ENCODE measurements around the gene PALLD. TPM values are rescaled to one million over a fixed set of nuclear protein-coding genes. Genes with fewer than 3 reads are reported as not detected.
A peak's percentile ranks its signal among the peaks of the same experiment; 100 is the strongest.

Gene PALLD
- total RNA-seq, 3 donors from 2014 or later, result 112 to 663 (median 150) TPM

- H3K4me1 ChIP-seq (ENCODE audit: low read depth), result peaks cover 19% of the 10 kb centered on the region
- no peak for TF ChIP-seq CTCF (IDR thresholded peaks at IDR 0.05)
- DNase-seq, result no peak
- ATAC-seq, result peak; percentile 62
- H3K36me3 ChIP-seq (ENCODE audit: low read depth), result no peaks in the 10 kb centered on the region
- intact Hi-C loops (cut with DNase I, micrococcal nuclease), result no loop called here
- H3K4me3 ChIP-seq, result no peak overlapping the region
- H3K9me3 ChIP-seq, result no peaks in the 10 kb centered on the region
Observed at GRCh38 chr4:168766604-168767316, 269.9 kb downstream of the PALLD start.

GRCh38 chr4:168769416-168769815, 272.6 kb downstream of the PALLD start:
- DNase-seq, result no peak
- intact Hi-C loops (cut with DNase I, micrococcal nuclease), result no loop called here
- no peak for ATAC-seq
- no peaks in the 10 kb centered on the region for H3K9me3 ChIP-seq
- TF ChIP-seq CTCF (IDR thresholded peaks at IDR 0.05), result no peak
- peaks cover 20% of the 10 kb centered on the region for H3K4me1 ChIP-seq (ENCODE audit: low read depth)
- H3K36me3 ChIP-seq (ENCODE audit: low read depth), result no peaks in the 10 kb centered on the region
- H3K4me3 ChIP-seq, result no peak overlapping the region

- DNase-seq, result no peak
- no peak for ATAC-seq
- H3K9me3 ChIP-seq, result no peaks in the 10 kb centered on the region
- H3K4me1 ChIP-seq (ENCODE audit: low read depth), result peaks cover 21% of the 10 kb centered on the region
- intact Hi-C loops (cut with DNase I, micrococcal nuclease), result no loop called here
- H3K4me3 ChIP-seq, result no peak overlapping the region
- H3K36me3 ChIP-seq (ENCODE audit: low read depth), result no peaks in the 10 kb centered on the region
- TF ChIP-seq CTCF (IDR thresholded peaks at IDR 0.05), result no peak
Observed at GRCh38 chr4:168769837-168770236, 273.0 kb downstream of the PALLD start.

- TF ChIP-seq CTCF (IDR thresholded peaks at IDR 0.05), result no peak
- no peaks in the 10 kb centered on the region for H3K36me3 ChIP-seq (ENCODE audit: low read depth)
- H3K4me1 ChIP-seq (ENCODE audit: low read depth), result peaks cover 12% of the 10 kb centered on the region
- peaks cover 7% of the 10 kb centered on the region for H3K9me3 ChIP-seq
- no peak overlapping the region for H3K4me3 ChIP-seq
- DNase-seq (no peak), ATAC-seq (no peak)
- intact Hi-C loops (cut with DNase I, micrococcal nuclease), result no loop called here
Observed at GRCh38 chr4:168771251-168771650, 274.4 kb downstream of the PALLD start.

GRCh38 chr4:168773388-168774195, 276.7 kb downstream of the PALLD start:
- H3K4me3 ChIP-seq, result no peak overlapping the region

More at GRCh38 chr4:168773388-168774195, 276.7 kb downstream of the PALLD start:
- DNase-seq, result peak; percentile 74 to 76 (median 74)
- ATAC-seq, result peak; percentile 86
- H3K4me1 ChIP-seq (ENCODE audit: low read depth), result peaks cover 2% of the 10 kb centered on the region
- no peaks in the 10 kb centered on the region for H3K36me3 ChIP-seq (ENCODE audit: low read depth)
- no peak for TF ChIP-seq CTCF (IDR thresholded peaks at IDR 0.05)
- peaks cover 7% of the 10 kb centered on the region for H3K9me3 ChIP-seq
- intact Hi-C loops (cut with DNase I, micrococcal nuclease), result no loop called here

Measured in mucosa of descending colon (tissue), 3 donors.